GM19351 (cell line): ENCODE measurements around the gene PIR.

ENCODE experiments used
- ATAC-seq: cut with Tn5 transposase; IDR thresholded peaks from one replicate; pipeline ENCODE4 v1.9.1; 2021; ENCODE audit warnings: mild to moderate bottlenecking, moderate library complexity; ENCODE audit not compliant: unreplicated experiment

Gene PIR

GRCh38 chrX:15493118-15493962 lies at the start of gene PIR:
TSS of gene PIR (minus strand) at chrX:15493333. CDS start at chrX:15491257, 2,076 bp downstream.
- ATAC-seq, result peak; percentile 93

GRCh38 chrX:15530318-15530717 lies 37.2 kb upstream of the PIR start:
- no peak for ATAC-seq

GRCh38 chrX:15529165-15529564 lies 36.0 kb upstream of the PIR start:
- ATAC-seq, result no peak

GRCh38 chrX:15525664-15526416 lies 32.7 kb upstream of the PIR start:
- no peak for ATAC-seq

- no peak for ATAC-seq
These were observed 31.3 kb upstream of the PIR start for GRCh38 chrX:15524417-15524816.

GRCh38 chrX:15523088-15523487 lies 30.0 kb upstream of the PIR start:
- ATAC-seq, result no peak

GRCh38 chrX:15522464-15522863 lies 29.3 kb upstream of the PIR start:
- ATAC-seq, result no peak

GRCh38 chrX:15515931-15516330 lies 22.8 kb upstream of the PIR start:
- ATAC-seq, result no peak

GRCh38 chrX:15514279-15514678 lies 21.1 kb upstream of the PIR start:
- no peak for ATAC-seq

- no peak for ATAC-seq
These were observed 19.4 kb upstream of the PIR start for GRCh38 chrX:15512401-15512965.

GRCh38 chrX:15511563-15511962 lies 18.4 kb upstream of the PIR start:
- no peak for ATAC-seq

- no peak for ATAC-seq
These were observed 16.7 kb upstream of the PIR start for GRCh38 chrX:15509845-15510244.

GRCh38 chrX:15507005-15507404 lies 13.9 kb upstream of the PIR start:
- ATAC-seq, result no peak

- ATAC-seq, result no peak
These were observed 12.0 kb upstream of the PIR start for GRCh38 chrX:15505101-15505500.

- no peak for ATAC-seq
These were observed 11.5 kb upstream of the PIR start for GRCh38 chrX:15504661-15505060.

GRCh38 chrX:15501506-15501905 lies 8.4 kb upstream of the PIR start:
- no peak for ATAC-seq

- no peak for ATAC-seq
These were observed 7.4 kb upstream of the PIR start, which contains the start of gene BMX for GRCh38 chrX:15500497-15500966. TSS of gene BMX (plus strand) at chrX:15500807. CDS start at chrX:15508354, 7,547 bp downstream.

GRCh38 chrX:15499976-15500375 lies 6.8 kb upstream of the PIR start:
- ATAC-seq, result no peak

- no peak for ATAC-seq
These were observed 5.6 kb upstream of the PIR start for GRCh38 chrX:15498741-15499140.

- peak; percentile 40 for ATAC-seq
These were observed 4.7 kb upstream of the PIR start for GRCh38 chrX:15497865-15498264.

- no peak for ATAC-seq
These were observed 3.7 kb upstream of the PIR start for GRCh38 chrX:15496824-15497223.

GRCh38 chrX:15495801-15496200 lies 2.7 kb upstream of the PIR start:
- ATAC-seq, result no peak
